Fibroblast of lung (primary cell): Measurements from ENCODE around the gene NRDC.

ENCODE experiments used
- EZH2 ChIP-seq: IDR thresholded peaks from 2 replicates; pipeline ENCODE4 v1.5.1; 2012; ENCODE audit warnings: low read length, control low read depth, mild to moderate bottlenecking; ENCODE audit errors: missing control alignments
- TF ChIP-seq, protein P1 (sequence below), 2 donors: IDR thresholded peaks in 1 of 2; conservative IDR thresholded peaks in 1 of 2; 1 replicate in 1 of 2; 2 replicates in 1 of 2; pipeline ENCODE4 v1.5.1; 2011 to 2012; ENCODE audit warnings: low read length in 2 of 2, control low read depth in 1 of 2, inconsistent platforms in 1 of 2, low read depth in 1 of 2, mild to moderate bottlenecking in 1 of 2

GRCh38 chr1:51859735-51860134 lies 18.8 kb downstream of the NRDC start:
- TF ChIP-seq, protein P1, sequence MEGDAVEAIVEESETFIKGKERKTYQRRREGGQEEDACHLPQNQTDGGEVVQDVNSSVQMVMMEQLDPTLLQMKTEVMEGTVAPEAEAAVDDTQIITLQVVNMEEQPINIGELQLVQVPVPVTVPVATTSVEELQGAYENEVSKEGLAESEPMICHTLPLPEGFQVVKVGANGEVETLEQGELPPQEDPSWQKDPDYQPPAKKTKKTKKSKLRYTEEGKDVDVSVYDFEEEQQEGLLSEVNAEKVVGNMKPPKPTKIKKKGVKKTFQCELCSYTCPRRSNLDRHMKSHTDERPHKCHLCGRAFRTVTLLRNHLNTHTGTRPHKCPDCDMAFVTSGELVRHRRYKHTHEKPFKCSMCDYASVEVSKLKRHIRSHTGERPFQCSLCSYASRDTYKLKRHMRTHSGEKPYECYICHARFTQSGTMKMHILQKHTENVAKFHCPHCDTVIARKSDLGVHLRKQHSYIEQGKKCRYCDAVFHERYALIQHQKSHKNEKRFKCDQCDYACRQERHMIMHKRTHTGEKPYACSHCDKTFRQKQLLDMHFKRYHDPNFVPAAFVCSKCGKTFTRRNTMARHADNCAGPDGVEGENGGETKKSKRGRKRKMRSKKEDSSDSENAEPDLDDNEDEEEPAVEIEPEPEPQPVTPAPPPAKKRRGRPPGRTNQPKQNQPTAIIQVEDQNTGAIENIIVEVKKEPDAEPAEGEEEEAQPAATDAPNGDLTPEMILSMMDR (conservative IDR thresholded peaks at IDR 0.05 in 1 of 2, IDR thresholded peaks at IDR 0.05 in 1 of 2; ENCODE audit: low read depth in 1 of 2, low read length in 2 of 2) = no peak
- TF ChIP-seq EZH2 = no peak
